ENCODE data around the gene RNF144A.

DNA sequence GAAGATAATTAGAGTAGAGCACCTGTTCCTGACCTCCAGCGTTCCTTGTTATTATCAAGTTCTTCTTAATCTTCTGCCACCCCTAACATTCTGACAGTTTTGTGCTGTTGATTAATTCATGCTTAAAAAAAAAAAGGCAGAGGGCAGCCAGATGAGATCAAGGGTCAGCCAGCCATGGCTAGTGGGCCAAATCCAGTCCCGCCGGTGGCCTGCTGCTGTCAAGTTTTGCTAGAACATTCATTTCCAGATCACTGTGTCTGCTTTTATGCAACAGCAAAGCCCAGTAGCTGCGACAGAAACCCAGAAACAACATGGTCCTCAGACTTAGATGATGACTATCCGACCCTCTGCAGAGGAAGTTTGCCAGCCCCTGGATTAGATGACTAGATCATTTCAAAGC, 101.6 kb downstream of the RNF144A start:
- no peak for TF ChIP-seq CTCF (IDR thresholded peaks at IDR 0.05; ENCODE audit: extremely low read depth in 1 of 2, insufficient read depth in 1 of 2, low read depth in 1 of 2, low read length in 2 of 2)
- TF ChIP-seq FOS (IDR thresholded peaks at IDR 0.05; ENCODE audit: borderline replicate concordance, insufficient read depth, low read length), result no peak

Data from endothelial cell of umbilical vein (primary cell).